GM12892 (cell line): ENCODE data around the gene FCGR3A.

ENCODE experiments used
- POLR2A ChIP-seq: IDR thresholded peaks from 2 replicates; pipeline ENCODE4 v1.6.1; 2011; ENCODE audit warnings: low read depth, low read length, control low read depth
- POLR2AphosphoS5 ChIP-seq: IDR thresholded peaks from 2 replicates; pipeline ENCODE4 v1.6.1; 2011; ENCODE audit warnings: low read depth, low read length, control low read depth

DNA sequence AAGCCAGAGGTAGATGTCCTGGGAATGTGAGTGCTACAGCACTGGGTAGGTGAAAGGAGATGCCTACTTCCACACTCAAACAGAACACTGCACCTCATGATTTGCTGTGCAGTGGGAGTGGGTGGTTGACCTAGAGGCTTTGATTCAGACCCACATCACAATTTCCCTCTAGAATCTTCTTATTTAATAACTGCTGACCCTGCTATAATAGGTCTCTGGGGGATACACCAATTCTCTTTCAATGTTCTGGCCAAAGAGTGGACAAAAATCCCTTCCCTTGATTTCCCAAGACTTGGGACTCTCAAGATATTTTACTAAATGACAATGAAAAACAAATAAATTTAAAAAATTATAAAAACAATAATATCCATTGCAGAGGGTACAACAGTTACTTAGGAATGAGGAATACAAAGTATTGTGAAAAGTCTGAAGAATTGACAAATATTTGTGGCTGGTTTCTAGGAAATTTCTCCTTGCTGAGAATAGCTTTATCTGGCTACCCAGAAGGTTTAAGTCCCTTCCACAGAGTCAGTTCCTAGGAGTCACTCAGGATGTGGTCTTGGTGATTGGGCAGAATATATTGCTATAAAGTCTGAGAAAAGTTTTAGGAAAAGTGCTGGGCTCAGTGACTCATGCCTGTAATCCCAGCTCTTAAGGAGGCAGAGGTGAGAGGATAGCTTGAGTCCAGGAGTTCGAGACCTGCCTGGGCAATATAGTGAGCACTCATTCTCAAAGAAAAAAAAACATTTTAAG is 46.8 kb downstream of the FCGR3A start:
- no peak for TF ChIP-seq POLR2A
- no peak for TF ChIP-seq POLR2AphosphoS5
